ENCODE data around the gene ISOC2. TPM values are rescaled to one million over a fixed set of nuclear protein-coding genes. Genes with fewer than 3 reads are reported as not detected.
"Not testable (repeated sequence)": the region's sequence is repeated elsewhere in the genome, so short reads cannot be mapped to it uniquely, and the experiment has no call there.

ISOC2 gene
- polyA plus RNA-seq, 3 donors = 28.1 to 47.0 (median 45.4) TPM

- DNase-seq (ENCODE audit: extremely low read depth in 1 of 11, low read depth in 9 of 11, low spot score in 4 of 11) = no peak
Measured at GRCh38 chr19:55435020-55435419, 26.4 kb downstream of the ISOC2 start.

DNA sequence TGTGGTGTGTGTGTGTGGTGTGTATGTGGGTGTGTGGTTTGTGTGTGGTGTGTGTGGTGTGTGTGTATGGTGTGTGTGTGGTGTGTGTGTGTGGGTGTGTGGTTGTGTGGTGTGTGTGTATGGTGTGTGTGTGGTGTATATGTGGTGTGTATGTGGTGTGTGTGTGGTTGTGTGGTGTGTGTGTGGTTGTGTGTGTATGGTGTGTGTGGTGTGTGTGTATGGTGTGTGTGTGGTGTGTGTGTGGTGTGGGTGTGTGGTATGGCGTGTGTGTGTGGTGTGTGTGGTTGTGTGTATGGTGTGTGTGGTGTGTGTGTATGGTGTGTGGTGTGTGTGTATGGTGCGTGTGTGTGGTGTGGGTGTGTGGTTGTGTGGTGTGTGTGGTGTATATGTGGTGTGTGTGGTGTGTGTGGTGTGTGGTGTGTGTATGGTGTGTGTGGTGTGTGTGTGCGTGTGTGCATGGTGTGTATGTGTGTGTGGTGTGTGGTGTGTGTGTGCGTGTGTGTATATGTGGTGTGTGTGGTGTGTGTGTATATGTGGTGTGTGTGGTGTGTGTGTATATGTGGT is 27.0 kb downstream of the ISOC2 start:
- DNase-seq (ENCODE audit: extremely low read depth in 1 of 11, low read depth in 9 of 11, low spot score in 4 of 11) = no peak

GRCh38 chr19:55433292-55433691 is 28.1 kb downstream of the ISOC2 start:
- no peak for DNase-seq (ENCODE audit: extremely low read depth in 1 of 11, low read depth in 9 of 11, low spot score in 4 of 11)

DNA sequence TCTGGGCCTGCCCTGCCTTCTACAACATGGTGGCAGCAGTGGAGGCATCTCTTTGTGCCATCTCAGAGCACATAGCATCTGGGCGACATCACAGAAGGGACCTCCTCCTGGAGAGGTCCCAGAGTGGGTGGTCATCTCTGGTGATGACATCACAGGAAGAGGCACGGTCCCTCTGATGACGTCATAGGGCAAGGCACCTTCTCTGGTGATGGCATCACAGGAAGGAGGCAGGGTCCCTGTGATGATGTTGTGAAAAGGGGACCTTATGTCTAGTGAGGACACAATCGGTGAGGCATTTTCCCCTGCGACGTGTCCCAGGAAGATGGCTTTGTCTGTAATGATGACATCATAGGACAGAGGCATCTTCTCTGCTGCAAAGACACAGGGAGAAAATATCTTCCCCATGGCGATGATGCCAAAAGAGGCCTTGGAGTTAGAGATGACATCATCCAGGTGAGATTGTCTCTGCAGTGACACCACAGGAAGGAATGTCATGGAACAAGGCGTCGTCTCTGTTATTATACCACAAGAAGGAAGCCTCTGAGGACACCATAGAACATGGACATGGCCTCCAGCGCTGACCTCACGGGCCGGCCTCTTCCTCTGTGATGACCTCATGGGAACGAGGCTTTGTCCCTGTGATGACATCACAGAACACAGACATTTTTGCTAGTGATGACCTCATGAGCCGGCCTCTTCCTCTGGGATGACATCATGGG is 29.0 kb downstream of the ISOC2 start:
- no peak for DNase-seq (ENCODE audit: extremely low read depth in 1 of 11, low read depth in 9 of 11, low spot score in 4 of 11)

DNA sequence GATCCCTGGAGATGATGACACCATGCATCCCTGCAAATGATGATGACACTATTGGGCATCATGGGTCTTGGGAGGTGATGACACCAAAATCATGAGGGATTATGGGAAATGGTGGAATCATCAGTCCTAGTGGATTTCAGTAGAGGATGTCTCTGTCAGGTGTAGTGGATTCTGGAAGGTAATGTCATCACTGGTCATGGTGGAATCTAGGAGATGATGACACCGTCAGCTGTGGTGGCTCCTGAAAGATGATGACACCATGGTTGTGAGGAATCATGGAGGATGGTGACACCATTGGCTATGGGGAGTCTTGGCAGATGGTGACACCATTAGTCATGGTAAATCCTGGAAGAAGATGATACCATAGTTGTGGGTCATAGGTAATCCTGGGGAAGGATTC is 30.3 kb downstream of the ISOC2 start:
- no peak for DNase-seq (ENCODE audit: extremely low read depth in 1 of 11, low read depth in 9 of 11, low spot score in 4 of 11)

GRCh38 chr19:55426042-55426441 is 35.4 kb downstream of the ISOC2 start:
- DNase-seq (ENCODE audit: extremely low read depth in 1 of 11, low read depth in 9 of 11, low spot score in 4 of 11) = no peak

GRCh38 chr19:55424518-55424917 is 36.9 kb downstream of the ISOC2 start:
- DNase-seq (ENCODE audit: extremely low read depth in 1 of 11, low read depth in 9 of 11, low spot score in 4 of 11) = no peak

DNA sequence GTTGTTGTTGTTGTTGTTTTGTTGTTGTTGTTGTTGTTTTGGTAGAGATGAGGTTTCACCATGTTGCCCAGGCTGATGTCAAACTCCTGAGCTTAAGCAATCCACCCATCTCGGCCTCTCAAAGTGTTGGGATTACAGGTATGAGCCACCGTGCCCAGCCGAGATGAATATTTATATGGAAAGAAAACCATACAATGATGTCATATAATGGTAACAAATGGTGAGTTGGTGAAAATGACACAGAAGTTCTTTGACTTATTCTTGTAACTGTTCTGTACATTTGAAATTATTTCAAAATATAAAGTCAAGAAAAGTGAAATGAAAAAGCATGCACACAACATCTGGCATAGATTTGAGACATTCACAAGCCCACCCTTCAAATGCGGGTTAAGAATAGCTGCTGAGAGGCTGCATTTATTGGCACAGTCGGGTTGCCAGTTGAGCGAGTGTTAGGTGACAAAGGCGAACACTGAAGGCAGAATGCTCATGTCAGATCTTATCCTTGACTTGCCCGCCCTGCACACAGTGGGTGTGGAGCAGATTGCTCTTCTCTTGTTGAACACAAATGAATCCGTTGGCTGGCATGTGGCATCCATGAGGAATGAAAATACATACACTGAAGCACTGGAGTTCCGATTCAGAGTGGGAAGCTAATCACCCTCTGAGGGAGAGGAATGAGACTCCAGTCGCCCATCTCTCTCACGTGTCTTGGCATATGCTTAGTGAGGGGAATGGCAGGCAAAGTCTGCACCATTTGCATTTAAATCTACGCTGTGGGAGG is 38.0 kb downstream of the ISOC2 start:
- no peak for DNase-seq (ENCODE audit: extremely low read depth in 1 of 11, low read depth in 9 of 11, low spot score in 4 of 11)

GRCh38 chr19:55421281-55421680 is 40.2 kb downstream of the ISOC2 start:
- DNase-seq (ENCODE audit: extremely low read depth in 1 of 11, low read depth in 9 of 11, low spot score in 4 of 11) = not testable (repeated sequence)

DNA sequence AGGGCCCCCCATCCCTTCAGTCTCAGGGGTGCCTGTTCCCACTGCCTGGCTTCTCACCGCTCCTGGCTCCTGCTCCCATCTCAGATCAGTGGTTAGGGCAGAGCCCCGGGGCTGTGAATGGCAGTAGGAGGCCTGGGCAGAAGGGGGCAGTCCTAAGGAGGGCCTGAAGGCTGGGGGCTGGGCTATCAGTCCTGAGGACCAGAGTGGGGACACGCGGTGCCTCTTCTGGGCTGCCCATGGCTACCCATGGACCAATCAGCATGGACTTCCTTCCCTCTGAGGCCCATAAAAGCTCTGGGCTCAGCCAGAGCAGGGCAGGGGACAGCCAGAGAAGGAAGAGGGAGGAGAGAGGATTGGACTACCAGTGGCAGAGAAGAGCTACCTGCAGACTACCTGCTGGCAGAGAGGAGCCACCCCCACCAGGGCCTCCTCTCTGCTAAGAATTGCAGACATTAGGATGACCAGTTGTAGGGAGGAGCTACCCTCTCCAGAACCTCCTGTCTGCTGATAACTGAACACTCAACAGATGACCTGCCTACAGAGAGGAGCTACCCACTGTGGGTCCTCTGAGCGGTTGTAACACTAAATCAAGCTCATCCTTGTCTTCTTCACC is 41.7 kb downstream of the ISOC2 start:
- DNase-seq (ENCODE audit: extremely low read depth in 1 of 11, low read depth in 9 of 11, low spot score in 4 of 11) = no peak

- DNase-seq (ENCODE audit: extremely low read depth in 1 of 11, low read depth in 9 of 11, low spot score in 4 of 11) = no peak
Measured at GRCh38 chr19:55419103-55419502, 42.3 kb downstream of the ISOC2 start.

GRCh38 chr19:55418185-55418584 is 43.3 kb downstream of the ISOC2 start:
- peak in 10 of 11 donors; percentile 49 to 76 (median 65) for DNase-seq (ENCODE audit: extremely low read depth in 1 of 11, low read depth in 9 of 11, low spot score in 4 of 11)

DNA sequence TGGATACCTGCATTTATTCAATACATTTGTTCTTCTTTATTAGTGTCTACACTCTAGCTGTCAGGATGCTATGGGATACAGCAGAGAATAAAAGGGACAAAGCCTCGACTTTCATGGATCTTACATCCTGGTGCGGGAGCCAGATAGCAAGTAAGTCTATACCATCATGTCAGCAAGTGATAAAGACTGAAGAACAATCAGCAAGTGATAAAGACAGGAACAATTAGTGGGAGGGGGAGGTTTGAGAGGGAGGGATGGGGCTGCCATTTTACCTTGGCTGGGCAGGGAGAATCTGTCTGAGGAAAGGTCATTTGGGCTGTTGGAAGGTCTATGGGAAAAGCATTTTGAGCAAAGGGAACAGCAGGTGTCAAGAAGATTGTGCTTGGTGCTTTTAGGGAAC is 51.3 kb downstream of the ISOC2 start:
- DNase-seq (ENCODE audit: extremely low read depth in 1 of 11, low read depth in 9 of 11, low spot score in 4 of 11) = no peak

DNA sequence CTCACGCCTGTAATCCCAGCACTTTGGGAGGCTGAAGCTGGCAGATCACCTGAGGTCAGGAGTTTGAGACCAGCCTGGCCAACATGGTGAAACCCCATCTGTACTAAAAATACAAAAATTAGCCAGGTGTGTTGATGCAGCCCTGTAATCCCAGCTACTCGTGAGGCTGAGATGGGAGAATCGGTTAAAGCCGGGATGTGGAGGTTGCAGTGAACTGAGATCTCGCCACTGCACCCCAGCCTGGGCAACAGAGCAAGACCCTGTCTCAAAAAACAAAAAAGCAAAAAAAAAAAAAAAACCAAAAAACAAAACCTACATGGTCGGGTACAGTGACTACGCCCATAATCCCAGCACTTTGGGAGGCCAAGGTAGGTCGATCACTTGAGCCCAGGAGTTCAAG is 52.3 kb downstream of the ISOC2 start:
- DNase-seq (ENCODE audit: extremely low read depth in 1 of 11, low read depth in 9 of 11, low spot score in 4 of 11) = not testable (repeated sequence)

- no peak for DNase-seq (ENCODE audit: extremely low read depth in 1 of 11, low read depth in 9 of 11, low spot score in 4 of 11)
Measured at GRCh38 chr19:55408533-55408872, 52.9 kb downstream of the ISOC2 start.

DNA sequence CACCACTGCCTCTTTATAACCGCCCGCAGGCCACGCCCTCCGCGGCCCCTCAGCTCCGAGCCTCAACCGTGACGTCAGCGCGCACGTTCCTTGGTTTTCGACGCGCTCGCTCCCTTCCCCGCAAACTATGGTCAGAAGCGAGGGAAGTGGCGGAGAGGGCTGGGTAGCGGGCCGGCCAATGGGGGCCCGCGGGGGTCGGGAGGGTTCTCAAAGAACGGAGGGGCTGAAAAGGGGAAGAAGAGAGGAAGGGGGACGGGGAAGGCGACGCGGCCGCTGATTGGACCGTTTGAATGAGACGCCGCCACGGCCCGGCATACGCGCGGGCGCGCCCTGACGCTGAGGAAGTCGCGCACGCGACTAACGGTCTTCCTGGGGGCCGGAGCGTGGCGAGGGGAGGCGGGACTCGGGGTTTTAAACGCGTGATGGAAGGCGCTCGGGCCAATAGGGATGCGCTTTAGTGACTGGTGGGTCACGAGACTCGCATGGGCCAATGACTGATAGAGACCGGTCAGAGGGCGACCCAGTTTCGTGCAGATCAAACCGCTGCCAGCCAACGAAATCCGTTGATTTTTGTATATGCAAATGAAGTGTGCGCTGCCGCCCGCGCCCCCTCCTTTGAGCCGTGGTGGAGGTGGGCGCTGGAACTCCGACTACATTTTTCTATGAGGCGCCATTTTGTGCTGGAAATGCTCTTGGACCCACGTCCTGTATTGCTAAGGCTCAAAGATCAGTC is 53.5 kb downstream of the ISOC2 start:
- peak; percentile 96 to 99 (median 98) for DNase-seq (ENCODE audit: extremely low read depth in 1 of 11, low read depth in 9 of 11, low spot score in 4 of 11)

DNA sequence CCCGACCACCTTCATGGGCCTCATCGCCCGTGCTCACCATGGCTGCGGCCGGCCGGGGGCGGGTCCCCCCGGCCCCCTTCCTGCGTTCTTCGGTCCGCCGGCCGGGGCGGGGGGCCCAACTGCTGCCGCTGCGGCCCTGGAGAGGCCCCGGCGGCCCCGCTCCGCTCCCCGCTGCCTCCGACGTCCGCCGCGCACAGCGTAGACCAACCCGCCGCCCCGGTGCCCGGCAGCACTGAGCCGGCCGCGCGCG is 54.0 kb downstream of the ISOC2 start, which contains the start of gene UBE2S:
Gene UBE2S, minus strand, starts transcription at position 239 of the 250 bp plus-strand sequence. Its CDS starts 199 bp downstream, at position 40.
- not testable (repeated sequence) for DNase-seq (ENCODE audit: extremely low read depth in 1 of 11, low read depth in 9 of 11, low spot score in 4 of 11)

DNA sequence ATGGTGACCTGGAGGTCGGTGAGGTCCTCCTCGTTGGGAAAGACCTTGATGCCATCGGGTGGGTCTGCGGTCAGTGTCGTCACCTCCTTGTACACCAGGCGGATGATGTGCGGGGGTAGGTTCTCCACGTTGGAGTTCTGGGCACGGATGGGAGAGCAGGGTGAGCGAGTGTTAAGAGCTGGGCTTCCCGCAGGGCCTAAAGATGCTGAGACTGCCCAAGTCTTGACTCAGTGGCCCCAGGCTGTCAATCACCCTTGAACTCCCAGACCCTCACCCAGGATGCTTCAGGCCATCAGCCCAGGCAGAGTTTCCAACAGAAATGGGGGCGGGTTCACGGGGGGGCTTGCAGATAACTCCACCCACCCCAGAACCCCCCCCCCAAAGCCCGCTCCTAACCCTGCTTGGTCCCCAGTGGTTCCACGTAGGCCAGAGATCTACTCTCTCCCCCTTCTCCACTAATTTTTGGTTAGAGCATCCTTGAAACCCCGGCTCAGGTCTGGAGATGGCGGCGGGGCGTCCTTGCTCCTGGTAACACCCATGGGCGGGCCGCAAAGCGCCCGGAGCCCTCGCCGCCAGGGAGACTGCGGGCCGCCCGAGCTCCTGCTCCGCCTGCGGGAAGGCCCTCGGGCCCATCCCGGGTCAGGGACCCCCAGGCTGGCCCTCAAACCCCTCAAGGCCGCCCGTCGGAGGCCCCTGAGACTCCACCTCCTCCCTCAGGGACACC is 54.5 kb downstream of the ISOC2 start:
- DNase-seq (ENCODE audit: extremely low read depth in 1 of 11, low read depth in 9 of 11, low spot score in 4 of 11) = no peak

All from renal cortex interstitium (tissue), 11 donors.